ENCODE results near the gene MYBBP1A.

DNA sequence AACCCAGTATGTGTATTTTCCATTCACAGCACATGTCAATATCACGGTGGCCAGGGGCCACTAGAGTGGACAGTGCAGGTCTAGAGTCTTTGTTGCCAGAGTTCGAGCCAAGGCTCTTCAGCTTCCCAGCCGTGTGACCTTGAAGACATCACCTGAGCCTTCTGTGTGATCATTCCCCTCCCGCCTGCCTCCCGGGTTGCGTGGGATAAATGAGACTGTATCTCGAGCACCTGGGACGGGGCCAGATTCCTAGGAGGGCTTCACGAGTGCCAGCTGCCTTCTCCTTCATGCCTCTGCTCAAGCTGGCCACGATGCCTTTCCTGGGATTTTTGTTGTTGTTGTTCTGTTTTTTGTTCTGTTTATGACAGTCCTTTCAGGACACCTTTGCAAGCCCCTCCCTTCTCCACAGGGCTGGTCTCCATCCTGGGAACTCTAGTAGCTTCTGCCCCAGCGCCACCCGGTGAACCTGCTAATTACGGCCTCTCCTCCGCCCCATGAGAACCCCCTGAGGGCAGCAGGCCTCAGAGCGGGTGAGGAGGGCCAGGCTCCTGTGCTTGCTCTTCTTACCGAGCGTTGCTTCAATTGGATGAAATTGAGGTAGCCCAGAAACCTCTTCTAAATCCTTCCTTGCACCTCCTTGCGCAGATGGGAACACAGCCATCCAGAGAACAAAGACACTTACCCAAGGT, 52.6 kb downstream of the MYBBP1A start:
- no peak for TF ChIP-seq POLR2A (IDR thresholded peaks at IDR 0.05)
- TF ChIP-seq, protein P1, sequence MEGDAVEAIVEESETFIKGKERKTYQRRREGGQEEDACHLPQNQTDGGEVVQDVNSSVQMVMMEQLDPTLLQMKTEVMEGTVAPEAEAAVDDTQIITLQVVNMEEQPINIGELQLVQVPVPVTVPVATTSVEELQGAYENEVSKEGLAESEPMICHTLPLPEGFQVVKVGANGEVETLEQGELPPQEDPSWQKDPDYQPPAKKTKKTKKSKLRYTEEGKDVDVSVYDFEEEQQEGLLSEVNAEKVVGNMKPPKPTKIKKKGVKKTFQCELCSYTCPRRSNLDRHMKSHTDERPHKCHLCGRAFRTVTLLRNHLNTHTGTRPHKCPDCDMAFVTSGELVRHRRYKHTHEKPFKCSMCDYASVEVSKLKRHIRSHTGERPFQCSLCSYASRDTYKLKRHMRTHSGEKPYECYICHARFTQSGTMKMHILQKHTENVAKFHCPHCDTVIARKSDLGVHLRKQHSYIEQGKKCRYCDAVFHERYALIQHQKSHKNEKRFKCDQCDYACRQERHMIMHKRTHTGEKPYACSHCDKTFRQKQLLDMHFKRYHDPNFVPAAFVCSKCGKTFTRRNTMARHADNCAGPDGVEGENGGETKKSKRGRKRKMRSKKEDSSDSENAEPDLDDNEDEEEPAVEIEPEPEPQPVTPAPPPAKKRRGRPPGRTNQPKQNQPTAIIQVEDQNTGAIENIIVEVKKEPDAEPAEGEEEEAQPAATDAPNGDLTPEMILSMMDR (IDR thresholded peaks at IDR 0.05 in 4 of 5, conservative IDR thresholded peaks at IDR 0.05 in 1 of 5): no peak
